HCT116 (cell line): ENCODE measurements around the gene MEN1. TPM values are rescaled to one million over a fixed set of nuclear protein-coding genes. Genes with fewer than 3 reads are reported as not detected.

Experiments used
- ATAC-seq: fragments of 200-7000 bp; cut with Tn5 transposase; 2 replicates; pipeline ENCODE4 v1.9.1; 2020; ENCODE audit warnings: mild to moderate bottlenecking, moderate library complexity
- BruUV-seq: library from RNA; stranded (reverse); fragments of 400-500 nt; replicated peaks from 2 replicates; lab custom pipeline; 2021; lab: Mats Ljungman, UMichigan
- CTCF ChIA-PET: fragments of 300-600 bp; sonication (Branson Sonifier 250); formaldehyde crosslinking; loops from one replicate; lab custom pipeline; 2021; ENCODE audit warnings: antibody characterized with exemption; lab: Charles Lee
- POLR2A ChIA-PET: fragments of 300-600, 350-600 bp; sonication (Branson Sonifier 250); formaldehyde crosslinking; loops from one replicate; lab custom pipeline; 2021; ENCODE audit warnings: antibody characterized with exemption; lab: Charles Lee
- RAD21 ChIA-PET, 2 experiments: fragments of 300-600 bp; sonication (Branson Sonifier 250); formaldehyde crosslinking; loops; one replicate each; lab custom pipeline; 2023; ENCODE audit warnings: low total read pairs in 2 of 2; ENCODE audit not compliant: uncharacterized antibody in 2 of 2, unreplicated experiment in 2 of 2, low non-redundant PET in 1 of 2; lab: Charles Lee
- DNase-seq: peaks from one replicate; pipeline ENCODE4 v3.0.0-alpha.2; 2010; ENCODE audit warnings: low read depth, low spot score
- H2AFZ ChIP-seq: fragments of 200-600 bp; shearing (Covaris generic), sonication (generic); 2 replicates; pipeline ENCODE4 v1.6.1; 2017; ENCODE audit warnings: low read depth, mixed run types, mixed read lengths, antibody characterized with exemption, low read length; ENCODE audit not compliant: poor library complexity, severe bottlenecking
- H3K27ac ChIP-seq: 2 replicates; pipeline ENCODE4 v1.5.1; 2012; ENCODE audit warnings: low read depth, low read length
- H3K27me3 ChIP-seq: fragments of 200-600 bp; sonication (generic); 2 replicates; pipeline ENCODE4 v1.6.1; 2016; ENCODE audit warnings: mixed run types, low read length, mixed read lengths; ENCODE audit not compliant: insufficient read depth
- H3K36me3 ChIP-seq, 2 experiments: fragments of 200-500 bp in 1 of 2; fragments of 200-600 bp in 1 of 2; sonication (Bioruptor generic) in 1 of 2; sonication (generic) in 1 of 2; 2 replicates each; pipeline versions ENCODE4 v1.5.1 to v1.6.1; 2014 to 2016; ENCODE audit warnings: low read length in 2 of 2, inconsistent platforms in 1 of 2, mixed read lengths in 1 of 2, mixed run types in 1 of 2; ENCODE audit not compliant: insufficient read depth in 2 of 2, control insufficient read depth in 1 of 2
- H3K4me1 ChIP-seq, 2 experiments: fragments of 200-600 bp in 1 of 2; sonication (generic) in 1 of 2; 2 replicates each; pipeline versions ENCODE4 v1.5.1 to v1.6.1; 2012 to 2017; ENCODE audit warnings: low read length in 2 of 2, inconsistent platforms in 1 of 2, mild to moderate bottlenecking in 1 of 2, mixed read lengths in 1 of 2, mixed run types in 1 of 2, moderate library complexity in 1 of 2; ENCODE audit not compliant: insufficient read depth in 2 of 2, control insufficient read depth in 1 of 2
- H3K4me2 ChIP-seq: fragments of 200-600 bp; sonication (generic); 2 replicates; pipeline ENCODE4 v1.6.1; 2017; ENCODE audit warnings: mixed run types, low read length, mixed read lengths
- H3K4me3 ChIP-seq, 2 experiments: fragments of 200-600 bp in 1 of 2; sonication (generic) in 1 of 2; replicated peaks in 1 of 2; 2 replicates each; pipeline ENCODE4 v1.5.1; 2011 to 2016; ENCODE audit warnings: low read length in 2 of 2, control low read depth in 1 of 2, low read depth in 1 of 2, mild to moderate bottlenecking in 1 of 2, mixed read lengths in 1 of 2, mixed run types in 1 of 2
- H3K79me2 ChIP-seq: fragments of 200-600 bp; sonication (generic); 2 replicates; pipeline ENCODE4 v1.6.1; 2017; ENCODE audit warnings: mild to moderate bottlenecking, mixed run types, low read length, moderate library complexity, mixed read lengths; ENCODE audit not compliant: insufficient read depth
- H3K9ac ChIP-seq: fragments of 200-600 bp; sonication (generic); 2 replicates; pipeline ENCODE4 v1.6.1; 2016; ENCODE audit warnings: low read length, mixed read lengths
- H3K9me2 ChIP-seq: fragments of 200-600 bp; sonication (generic), shearing (Covaris generic); 2 replicates; pipeline ENCODE4 v1.6.1; 2017; ENCODE audit warnings: mixed run types, mild to moderate bottlenecking, moderate library complexity; ENCODE audit not compliant: insufficient read depth
- H3K9me3 ChIP-seq, 2 experiments: fragments of 200-500 bp in 1 of 2; fragments of 200-600 bp in 1 of 2; sonication (Bioruptor generic) in 1 of 2; sonication (generic) in 1 of 2; 2 replicates each; pipeline ENCODE4 v1.6.1; 2014 to 2017; ENCODE audit warnings: low read length in 2 of 2, mixed read lengths in 2 of 2, inconsistent platforms in 1 of 2, low read depth in 1 of 2, mild to moderate bottlenecking in 1 of 2, mixed run types in 1 of 2, moderate library complexity in 1 of 2; ENCODE audit not compliant: control insufficient read depth in 1 of 2, insufficient read depth in 1 of 2
- H4K20me1 ChIP-seq: fragments of 200-600 bp; sonication (generic), shearing (Covaris generic); 2 replicates; pipeline ENCODE4 v1.6.1; 2017; ENCODE audit warnings: mixed run types, mild to moderate bottlenecking, moderate library complexity; ENCODE audit not compliant: insufficient read depth
- ATF3 ChIP-seq: IDR thresholded peaks from 2 replicates; pipeline ENCODE4 v1.6.1; 2012
- CEBPB ChIP-seq: IDR thresholded peaks from 2 replicates; pipeline ENCODE4 v1.6.1; 2012; ENCODE audit warnings: low read depth
- CTCF ChIP-seq, 3 experiments: fragments of 200-600 bp in 1 of 3; sonication (generic) in 1 of 3; IDR thresholded peaks in 2 of 3; conservative IDR thresholded peaks in 1 of 3; 2 replicates each; pipeline ENCODE4 v1.5.1; 2012 to 2017; ENCODE audit warnings: low read depth in 2 of 3, low read length in 2 of 3, antibody characterized with exemption in 1 of 3, borderline replicate concordance in 1 of 3, control low read depth in 1 of 3, mild to moderate bottlenecking in 1 of 3, mixed read lengths in 1 of 3, mixed run types in 1 of 3, moderate library complexity in 1 of 3; ENCODE audit not compliant: insufficient read depth in 1 of 3
- EZH2phosphoT487 ChIP-seq: fragments of 200-600 bp; IDR thresholded peaks from 2 replicates; pipeline ENCODE4 v1.6.1; 2018; ENCODE audit warnings: antibody characterized with exemption, borderline replicate concordance
- MAX ChIP-seq: IDR thresholded peaks from 2 replicates; pipeline ENCODE4 v1.6.1; 2012
- POLR2AphosphoS5 ChIP-seq: IDR thresholded peaks from 2 replicates; pipeline ENCODE4 v1.6.1; 2011; ENCODE audit warnings: mild to moderate bottlenecking, low read depth, low read length, moderate library complexity
- SP1 ChIP-seq: IDR thresholded peaks from 2 replicates; pipeline ENCODE4 v1.6.1; 2012; ENCODE audit warnings: low read depth
- SRF ChIP-seq: IDR thresholded peaks from 2 replicates; pipeline ENCODE4 v1.6.1; 2012; ENCODE audit warnings: low read depth
- TCF7L2 ChIP-seq: IDR thresholded peaks from 2 replicates; pipeline ENCODE4 v1.7.0; 2011; ENCODE audit warnings: borderline replicate concordance, inconsistent platforms; ENCODE audit not compliant: insufficient read depth, insufficient read length; ENCODE audit errors: extremely low read depth
- ZBTB33 ChIP-seq: IDR thresholded peaks from 2 replicates; pipeline ENCODE4 v1.6.1; 2011; ENCODE audit warnings: mild to moderate bottlenecking, low read length, moderate library complexity; ENCODE audit not compliant: insufficient replicate concordance; ENCODE audit errors: extremely low read depth
- intact Hi-C: fragments of 100-400 bp; cut with micrococcal nuclease; formaldehyde crosslinking; loops from 2 replicates; pipeline ENCODE4 v1.10.0; 2022
- total RNA-seq: library from RNA; stranded (reverse); gene quantifications from one replicate; pipeline ENCODE4 v1.2.1, GENCODE V29; 2021; ENCODE audit not compliant: unreplicated experiment

MEN1 gene
- total RNA-seq, 1 experiment from 2014 or later: 62.1 TPM

- Histone ChIP-seq H3K9ac (no peak overlapping the region), H3K36me3 (peaks cover 5 to 10% of the 10 kb centered on the region in 2 experiments; a peak in 3 of 4 replicates), H2AFZ (no peak overlapping the region), H3K4me2 (no peak overlapping the region), H3K4me1 (peaks cover 0 to 11% of the 10 kb centered on the region in 2 experiments; a peak in 1 of 4 replicates), H3K27me3 (no peaks in the 10 kb centered on the region), H3K9me3 (no peaks in the 10 kb centered on the region), H4K20me1 (no peaks in the 10 kb centered on the region), H3K79me2 (no peaks in the 10 kb centered on the region), H3K4me3 (no peak overlapping the region), H3K9me2 (no peaks in the 10 kb centered on the region), H3K27ac (no peak overlapping the region)
- ChIA-PET CTCF (no interaction called here), POLR2A (no interaction called here), RAD21 (no interaction called here)
- no TSS peak for BruUV-seq
- TF ChIP-seq SRF: no peak
- TF ChIP-seq ZBTB33: no peak
- TF ChIP-seq SP1: no peak
- TF ChIP-seq EZH2phosphoT487: no peak
- no peak for TF ChIP-seq TCF7L2
- no peak for TF ChIP-seq ATF3
- no peak for TF ChIP-seq POLR2AphosphoS5
- no peak for TF ChIP-seq CEBPB
- no peak for TF ChIP-seq MAX
- no peak for TF ChIP-seq CTCF (IDR thresholded peaks at IDR 0.05 in 2 of 3, conservative IDR thresholded peaks at IDR 0.05 in 1 of 3; ENCODE audit: borderline replicate concordance in 1 of 3, insufficient read depth in 1 of 3, low read depth in 2 of 3, low read length in 2 of 3)
- ATAC-seq (no peak), DNase-seq (no peak)
- intact Hi-C loops: no loop called here
Measured at GRCh38 chr11:64758330-64759079, 51.8 kb downstream of the MEN1 start.
